Measurements from ENCODE around the gene YKT6. TPM values are rescaled to one million over a fixed set of nuclear protein-coding genes. Genes with fewer than 3 reads are reported as not detected.

Gene YKT6
- total and polyA plus RNA-seq, 2 of the 8 experiments (the other 6 are each of a cell fraction or from before 2014, with no cell fraction given): 75.3 to 103 TPM

- Histone ChIP-seq H4K20me1 (replicated peaks in 1 of 2; ENCODE audit: control insufficient read depth in 1 of 2, insufficient read depth in 2 of 2, low read length in 2 of 2) (no peaks in the 10 kb centered on the region), H4K8ac (ENCODE audit: extremely low read depth, insufficient read depth, low read length) (no peak overlapping the region), H3K79me1 (ENCODE audit: low read depth, low read length) (no peaks in the 10 kb centered on the region), H2AK5ac (ENCODE audit: low read depth, low read length) (no peak overlapping the region), H3K79me2 (ENCODE audit: control insufficient read depth in 1 of 2, insufficient read depth in 2 of 2, low read length in 2 of 2) (no peaks in the 10 kb centered on the region), H2BK15ac (ENCODE audit: low read length) (no peak overlapping the region), H2BK120ac (replicated peaks; ENCODE audit: low read depth, low read length) (no peak overlapping the region), H4K91ac (replicated peaks; ENCODE audit: insufficient read length, low read length) (no peak overlapping the region), H3K23me2 (ENCODE audit: low read depth, low read length) (no peaks in the 10 kb centered on the region), H3K4ac (replicated peaks; ENCODE audit: insufficient read length, low read depth, low read length) (no peak overlapping the region), H3K9ac (replicated peaks in 1 of 4; ENCODE audit: extremely low read depth in 1 of 4, low read depth in 3 of 4, low read length in 3 of 4) (no peak overlapping the region), H3K36me3 (ENCODE audit: control insufficient read depth in 2 of 4, insufficient read depth in 4 of 4, low read length in 3 of 4) (no peaks in the 10 kb centered on the region), H2BK20ac (ENCODE audit: low read length) (no peak overlapping the region), H3K27me3 (replicated peaks in 1 of 4; ENCODE audit: control insufficient read depth in 3 of 4, extremely low read depth in 1 of 4, insufficient read depth in 3 of 4, low read length in 3 of 4) (peaks cover 0 to 3% (median under 1%) of the 10 kb centered on the region in 4 experiments; a peak in 2 of 7 replicates), H3K9me3 (ENCODE audit: insufficient read depth in 2 of 2, low read depth in 1 of 2, low read length in 1 of 2) (no peaks in the 10 kb centered on the region), H4K5ac (ENCODE audit: insufficient read length, low read depth, low read length) (no peak overlapping the region), H3K23ac (ENCODE audit: insufficient read length) (no peak overlapping the region), H3K4me3 (ENCODE audit: extremely low read depth in 1 of 4, insufficient read depth in 2 of 4, low read depth in 3 of 4, low read length in 4 of 4) (no peak overlapping the region), H3K4me1 (replicated peaks in 1 of 4; ENCODE audit: control insufficient read depth in 3 of 4, insufficient read depth in 4 of 4, low read length in 3 of 4) (no peaks in the 10 kb centered on the region), H3K56ac (replicated peaks; ENCODE audit: insufficient read length, low read depth, low read length) (no peak overlapping the region), H2AFZ (ENCODE audit: low read length) (no peak overlapping the region), H3K14ac (ENCODE audit: insufficient read length) (no peak overlapping the region), H3K27ac (ENCODE audit: low read depth, low read length) (no peak overlapping the region), H2BK5ac (ENCODE audit: low read depth, low read length) (no peak overlapping the region), H2BK12ac (ENCODE audit: low read depth, low read length) (no peak overlapping the region), H3K18ac (ENCODE audit: extremely low read depth, low read length) (no peak overlapping the region), H3K4me2 (ENCODE audit: insufficient read depth in 1 of 2, low read depth in 2 of 2, low read length in 2 of 2) (no peak overlapping the region)
- no peak for TF ChIP-seq CBX8 (IDR thresholded peaks at IDR 0.05; ENCODE audit: borderline replicate concordance, low read depth, low read length)
- no peak for TF ChIP-seq ZNF274 (IDR thresholded peaks at IDR 0.05; ENCODE audit: borderline replicate concordance, extremely low read depth, low read length)
- TF ChIP-seq CTCF (IDR thresholded peaks at IDR 0.05; ENCODE audit: control extremely low read depth in 1 of 3, insufficient read depth in 1 of 3, low read depth in 1 of 3, low read length in 3 of 3): no peak
- no peak for TF ChIP-seq USF2 (IDR thresholded peaks at IDR 0.05; ENCODE audit: low read length)
- no peak for TF ChIP-seq BRCA1 (IDR thresholded peaks at IDR 0.05; ENCODE audit: low read depth, low read length)
- TF ChIP-seq RAD21 (IDR thresholded peaks at IDR 0.05 in 1 of 2, conservative IDR thresholded peaks at IDR 0.05 in 1 of 2; ENCODE audit: low read depth in 2 of 2, low read length in 2 of 2): no peak
- TF ChIP-seq NANOG (IDR thresholded peaks at IDR 0.05; ENCODE audit: insufficient read depth, low read depth, low read length, poor library complexity, severe bottlenecking): no peak
- no peak for TF ChIP-seq EZH2 (IDR thresholded peaks at IDR 0.05; ENCODE audit: low read depth, low read length, severe bottlenecking)
- TF ChIP-seq SRF (IDR thresholded peaks at IDR 0.05; ENCODE audit: low read depth, low read length): no peak
- no peak for TF ChIP-seq MAFK (IDR thresholded peaks at IDR 0.05; ENCODE audit: low read depth, low read length)
- WGBS, 2 experiments (ENCODE audit: extremely low coverage in 1 of 2, insufficient coverage in 1 of 2, insufficient read length in 1 of 2, insufficient replicate concordance in 2 of 2, low coverage in 1 of 2, low lambda C conversion rate in 2 of 2, missing lambda C conversion rate in 1 of 2): 95% methylated on average over 1 of the region's 1 CpG; no CpG with 5 or more reads in 1 of the 2 experiments
- POLR2A ChIA-PET (ENCODE audit: partially characterized antibody): no interaction called here
- DNase-seq (ENCODE audit: low read depth in 1 of 2, low spot score in 2 of 2) (no peak), FAIRE-seq (no peak)
- CTCF ChIA-PET (ENCODE audit: partially characterized antibody): interaction anchor here (0.6 to 4.3 kb wide), 24 partner anchors 10 to 201 kb away, joined by 3 to 46 read pairs (median 4); partner anchors contain the start of gene POLD2
Observed at GRCh38 chr7:44195889-44196288, 4.9 kb upstream of the YKT6 start.

Measured in H1 (cell line).